A549 treated with AZD9567 at 1 μM for 4 hours (cell line): ENCODE results near the gene PLD5. TPM values are rescaled to one million over a fixed set of nuclear protein-coding genes. Genes with fewer than 3 reads are reported as not detected.

Experiments
- total RNA-seq: library from RNA; stranded (reverse); fragments of 200-300 nt; extraction: Qiagen RNA extraction; gene quantifications from 5 replicates; pipeline ENCODE4 v1.2.3, GENCODE V29; 2022; ENCODE audit not compliant: insufficient read depth

The PLD5 gene
- total RNA-seq = 1.8 to 3.7 TPM (median 1.9 TPM) in 5 replicates

GRCh38 chr1:242524571-242525359 is at the start of gene PLD5:
PLD5 (minus strand) TSS chr1:242524697.

